Suprapubic skin (tissue), 4 donors: ENCODE data around the gene MTIF3. TPM values are rescaled to one million over a fixed set of nuclear protein-coding genes. Genes with fewer than 3 reads are reported as not detected.

ENCODE experiments used
- DNase-seq, 2 donors: peaks; one replicate each; pipeline ENCODE4 v3.0.0-alpha.2; 2019; ENCODE audit warnings: low spot score in 2 of 2
- H3K27ac ChIP-seq: fragments of 200-600 bp; sonication (generic); one replicate; pipeline ENCODE4 v1.5.1; 2019
- H3K27me3 ChIP-seq: fragments of 200-600 bp; sonication (generic); one replicate; pipeline ENCODE4 v1.5.1; 2019
- H3K36me3 ChIP-seq: fragments of 200-600 bp; sonication (generic); one replicate; pipeline ENCODE4 v1.5.1; 2019
- H3K4me1 ChIP-seq: fragments of 200-600 bp; sonication (generic); one replicate; pipeline ENCODE4 v1.5.1; 2019
- H3K4me3 ChIP-seq: fragments of 200-600 bp; sonication (generic); one replicate; pipeline ENCODE4 v1.5.1; 2019; ENCODE audit warnings: mild to moderate bottlenecking
- H3K9me3 ChIP-seq: fragments of 200-600 bp; sonication (generic); one replicate; pipeline ENCODE4 v1.5.1; 2019
- CTCF ChIP-seq, 2 donors: fragments of 200-600 bp in 1 of 2; fragments of 450-650 bp in 1 of 2; sonication (generic) in 1 of 2; IDR thresholded peaks; one replicate each; pipeline ENCODE4 v1.5.1; 2016 to 2019; ENCODE audit warnings: antibody characterized with exemption in 2 of 2, mild to moderate bottlenecking in 1 of 2, moderate library complexity in 1 of 2
- EP300 ChIP-seq: sonication (generic); formaldehyde crosslinking; IDR thresholded peaks from one replicate; pipeline ENCODE4 v1.6.1; 2017; ENCODE audit warnings: antibody characterized with exemption
- POLR2A ChIP-seq, 2 donors: fragments of 450-650 bp; IDR thresholded peaks; one replicate each; pipeline ENCODE4 v1.6.1; 2017; ENCODE audit warnings: antibody characterized with exemption in 2 of 2, mild to moderate bottlenecking in 2 of 2, moderate library complexity in 2 of 2
- POLR2AphosphoS5 ChIP-seq, 3 donors: sonication (generic); formaldehyde crosslinking; IDR thresholded peaks; one replicate each; pipeline ENCODE4 v1.6.1; 2017; ENCODE audit warnings: antibody characterized with exemption in 3 of 3
- WGBS: methylation state at CpG from one replicate; pipeline ENCODE4 v1.1.5; 2018; 5-methylcytosine and 5-hydroxymethylcytosine counted together
- total RNA-seq, 4 donors: library from RNA; depleted of rRNA; stranded (reverse); fragments of >200 nt; gene quantifications; one replicate each; pipeline ENCODE4 v1.1.0, GENCODE V29; 2016

MTIF3 gene
- total RNA-seq, 4 donors from 2014 or later: 42.1 to 66.9 (median 48.0) TPM

DNA sequence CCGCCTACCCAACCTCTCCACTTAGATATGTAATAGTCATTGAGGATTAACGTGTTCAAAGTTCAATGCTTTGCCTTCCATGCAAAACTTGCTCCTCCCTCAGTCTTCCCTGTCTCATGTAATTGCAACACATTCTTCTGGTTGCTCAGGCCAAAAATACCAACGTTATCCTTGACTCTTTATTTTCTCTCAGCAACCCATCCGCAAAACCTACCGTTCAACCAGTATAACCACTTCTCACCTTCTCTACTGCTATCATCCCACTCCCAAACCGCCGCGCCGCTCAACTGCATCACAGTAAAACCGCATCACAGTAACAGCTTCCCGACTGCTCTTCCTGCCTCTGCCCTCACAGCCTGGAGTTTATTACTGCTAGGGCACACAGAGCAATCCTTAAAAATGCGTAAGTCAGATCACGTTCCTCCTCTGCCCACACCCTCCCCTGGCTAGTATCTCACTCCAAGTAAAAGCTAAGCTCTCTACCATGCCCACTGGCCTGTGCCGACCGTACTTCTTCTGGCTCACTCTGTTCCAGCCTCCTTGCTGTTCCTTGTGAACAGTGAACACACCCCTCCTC lies 8.2 kb downstream of the MTIF3 start:
- Histone ChIP-seq H3K4me1 (peaks cover 21% of the 10 kb centered on the region), H3K27me3 (no peaks in the 10 kb centered on the region), H3K9me3 (no peaks in the 10 kb centered on the region), H3K27ac (peak overlapping the region; percentile 53), H3K4me3 (no peak overlapping the region), H3K36me3 (peaks cover 22% of the 10 kb centered on the region)
- TF ChIP-seq POLR2A (IDR thresholded peaks at IDR 0.05): no peak
- TF ChIP-seq EP300: no peak
- no peak for TF ChIP-seq POLR2AphosphoS5 (IDR thresholded peaks at IDR 0.05)
- DNase-seq: no peak
- 62% methylated on average over 15 of the region's 15 CpGs for WGBS

- Histone ChIP-seq H3K4me3 (no peak overlapping the region), H3K9me3 (no peaks in the 10 kb centered on the region), H3K36me3 (peaks cover 29% of the 10 kb centered on the region), H3K27ac (no peak overlapping the region), H3K4me1 (peaks cover 21% of the 10 kb centered on the region), H3K27me3 (no peaks in the 10 kb centered on the region)
- DNase-seq: no peak
- 80% methylated on average over 1 of the region's 1 CpG for WGBS
- TF ChIP-seq CTCF (IDR thresholded peaks at IDR 0.05): no peak
- TF ChIP-seq POLR2AphosphoS5 (IDR thresholded peaks at IDR 0.05): no peak
- TF ChIP-seq POLR2A (IDR thresholded peaks at IDR 0.05): no peak
- no peak for TF ChIP-seq EP300
Measured at GRCh38 chr13:27440408-27440807, 10.0 kb downstream of the MTIF3 start.

GRCh38 chr13:27437126-27437525 lies 13.2 kb downstream of the MTIF3 start:
- peaks cover 62% of the 10 kb centered on the region for H3K36me3 ChIP-seq

GRCh38 chr13:27432611-27433210 lies 17.7 kb downstream of the MTIF3 start:
- H3K9me3 ChIP-seq: no peaks in the 10 kb centered on the region
- WGBS: 70% methylated on average over 12 of the region's 12 CpGs
- no peak overlapping the region for H3K27ac ChIP-seq
- peaks cover 8% of the 10 kb centered on the region for H3K4me1 ChIP-seq
- H3K27me3 ChIP-seq: no peaks in the 10 kb centered on the region
- no peak for DNase-seq
- no peak for TF ChIP-seq CTCF (IDR thresholded peaks at IDR 0.05)
- no peak for TF ChIP-seq EP300
- TF ChIP-seq POLR2A (IDR thresholded peaks at IDR 0.05): no peak
- no peak for TF ChIP-seq POLR2AphosphoS5 (IDR thresholded peaks at IDR 0.05)
- H3K4me3 ChIP-seq: no peak overlapping the region
- peaks cover 78% of the 10 kb centered on the region for H3K36me3 ChIP-seq

More at GRCh38 chr13:27437126-27437525, 13.2 kb downstream of the MTIF3 start:
- H3K27ac ChIP-seq: no peak overlapping the region
- WGBS: 98% methylated on average over 2 of the region's 2 CpGs
- DNase-seq: no peak
- TF ChIP-seq POLR2AphosphoS5 (IDR thresholded peaks at IDR 0.05) (no peak), CTCF (IDR thresholded peaks at IDR 0.05) (no peak), EP300 (no peak), POLR2A (IDR thresholded peaks at IDR 0.05) (no peak)
- no peaks in the 10 kb centered on the region for H3K27me3 ChIP-seq
- H3K4me1 ChIP-seq: peaks cover 8% of the 10 kb centered on the region
- H3K9me3 ChIP-seq: no peaks in the 10 kb centered on the region
- no peak overlapping the region for H3K4me3 ChIP-seq

DNA sequence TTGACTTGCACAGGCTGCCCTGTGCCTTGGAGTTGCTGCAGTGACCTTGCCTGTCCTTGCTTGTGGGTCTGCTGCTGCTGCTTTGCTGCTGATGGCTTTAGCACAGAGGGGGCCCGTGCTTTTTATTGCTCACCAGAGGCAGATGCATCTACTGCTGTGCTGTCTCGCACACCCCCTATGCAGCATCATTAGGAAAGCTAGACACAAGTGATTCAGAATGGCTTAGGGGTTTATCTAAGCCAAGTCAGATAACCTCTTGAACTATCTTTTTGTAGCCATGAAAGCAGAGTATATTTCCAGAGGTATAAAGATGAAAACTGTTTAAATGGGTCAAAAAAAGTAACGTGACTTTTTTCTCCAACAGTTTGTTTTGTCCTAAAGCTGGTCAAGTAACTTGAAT lies 18.2 kb downstream of the MTIF3 start:
- no peak for DNase-seq
- Histone ChIP-seq H3K27ac (no peak overlapping the region), H3K36me3 (peaks cover 78% of the 10 kb centered on the region), H3K4me1 (peaks cover 14% of the 10 kb centered on the region), H3K27me3 (no peaks in the 10 kb centered on the region), H3K4me3 (no peak overlapping the region), H3K9me3 (no peaks in the 10 kb centered on the region)
- 77% methylated on average over 3 of the region's 3 CpGs for WGBS
- TF ChIP-seq POLR2A (IDR thresholded peaks at IDR 0.05) (no peak), POLR2AphosphoS5 (IDR thresholded peaks at IDR 0.05) (no peak), EP300 (no peak), CTCF (IDR thresholded peaks at IDR 0.05) (no peak)
